Measurements from ENCODE around the gene IGFL4. TPM values are rescaled to one million over a fixed set of nuclear protein-coding genes. Genes with fewer than 3 reads are reported as not detected.
A peak's percentile ranks its signal among the peaks of the same experiment; 100 is the strongest.

Gene IGFL4
- total and polyA plus RNA-seq, 9 of the 15 experiments (the other 6 are each of a cell fraction or from before 2014, with no cell fraction given): not detected

DNA sequence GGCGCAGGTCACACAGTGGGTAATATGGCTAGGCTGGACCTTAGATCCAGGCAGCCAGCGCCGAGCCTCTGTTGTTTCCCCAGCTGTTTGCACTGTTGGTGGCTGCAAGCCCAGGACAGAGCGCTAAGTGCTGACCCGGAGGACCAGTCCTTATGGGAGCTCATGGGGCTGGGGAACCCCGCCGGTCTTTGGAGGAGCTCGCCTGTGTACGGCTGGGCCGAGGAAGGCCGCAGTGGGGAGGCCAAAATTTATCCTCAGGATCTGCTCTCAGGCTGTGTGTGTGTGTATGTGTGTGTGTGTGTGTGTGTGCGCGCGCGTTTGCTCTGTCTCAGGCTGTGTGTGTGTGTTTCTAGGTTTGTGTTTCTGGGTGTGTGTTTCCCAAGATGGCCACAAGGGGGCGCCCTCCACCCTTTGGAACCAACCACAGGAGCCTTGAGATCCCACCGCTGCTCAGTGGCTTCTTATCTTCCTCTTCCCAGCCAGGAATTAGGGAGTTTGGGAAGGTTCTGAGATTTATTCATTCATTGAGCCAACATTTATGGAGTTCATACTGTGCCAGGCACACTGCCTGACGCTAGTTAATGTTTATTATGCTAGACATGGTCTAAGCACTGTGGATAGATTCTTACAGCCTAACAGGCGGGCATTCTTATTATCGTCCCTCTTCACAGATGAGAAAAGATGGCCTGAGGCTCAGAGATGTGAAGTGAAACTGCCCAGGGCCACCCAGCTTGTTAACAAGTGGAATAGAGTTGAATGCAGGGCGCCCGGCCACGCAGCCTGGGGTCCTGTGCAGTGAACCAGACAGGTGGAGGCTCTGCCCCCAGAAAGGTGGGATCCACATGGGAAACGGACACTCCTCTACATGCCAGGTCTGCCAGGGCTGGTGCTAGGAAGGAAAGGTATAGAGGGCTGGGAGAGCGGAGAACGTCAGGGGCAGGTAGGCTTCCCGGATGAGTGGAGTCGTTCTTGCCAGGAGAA lies 31.0 kb downstream of the IGFL4 start:
- peak; percentile 95 for FAIRE-seq
- Histone ChIP-seq H2AFZ (ENCODE audit: low read depth, low read length) (peak overlapping the region; percentile 47; the same call in 1 of the 2 replicates), H3K27ac (ENCODE audit: extremely low read depth, low read depth, low read length) (no peak overlapping the region), H3K27me3 (ENCODE audit: control insufficient read depth in 2 of 2, insufficient read depth in 2 of 2, low read length in 2 of 2) (no peaks in the 10 kb centered on the region), H4K20me1 (replicated peaks; ENCODE audit: control insufficient read depth, insufficient read depth, low read length) (0 out of 2 replicates have a peak, but pooled peaks cover 4% of the 10 kb centered on the region), H3K9me1 (ENCODE audit: control insufficient read depth, insufficient read depth, low read length) (no peaks in the 10 kb centered on the region), H3K4me1 (replicated peaks in 1 of 2; ENCODE audit: control insufficient read depth in 2 of 2, insufficient read depth in 2 of 2, low read length in 2 of 2) (peaks cover 3 to 12% of the 10 kb centered on the region in 2 experiments; a peak in 2 of 5 replicates), H3K9me3 (replicated peaks; ENCODE audit: control insufficient read depth, insufficient read depth, low read depth, low read length) (no peaks in the 10 kb centered on the region), H3K9ac (ENCODE audit: insufficient read depth in 1 of 2, low read depth in 2 of 2, low read length in 2 of 2) (peak overlapping the region in 1 of 2 experiments; percentile 16; a peak in 1 of 4 replicates), H3K4me3 (no peak overlapping the region), H3K4me2 (ENCODE audit: insufficient read depth, low read length) (no peak overlapping the region), H3K36me3 (ENCODE audit: control insufficient read depth, insufficient read depth, low read length) (peaks cover 6% of the 10 kb centered on the region; the same call in 2 of the 3 replicates), H3K79me2 (ENCODE audit: control insufficient read depth, insufficient read depth, low read length) (no peaks in the 10 kb centered on the region)
- DNase-seq (ENCODE audit: extremely low read depth in 1 of 4, low spot score in 3 of 4): peak; percentile 72 to 83 (median 80)
- peak; percentile 97 for ATAC-seq
- no TSS peak for BruUV-seq (replicated peaks)
- CTCF ChIA-PET (ENCODE audit: low intra/inter-chr PET ratio): interaction anchor here (2.1 to 2.3 kb wide), 2 partner anchors 67 to 255 kb away, joined by 7 to 15 read pairs; no protein-coding TSS in a partner anchor
- intact Hi-C loops (cut with micrococcal nuclease) (loop anchor here (5.0 kb wide), 1 partner anchor 193 kb away; the partner anchor contains the start of gene RSPH6A), in situ Hi-C loops (cut with MboI) (loop anchor here (10.0 kb wide), 1 partner anchor 205 kb away; no protein-coding TSS in a partner anchor)
- POLR2A ChIA-PET: no interaction called here
- WGBS (ENCODE audit: insufficient coverage, low coverage, missing lambda C conversion rate): 48% methylated on average over 28 of the region's 28 CpGs
- TF ChIP-seq ZKSCAN1 (IDR thresholded peaks at IDR 0.05; ENCODE audit: low read depth, low read length) (no peak), ZNF41 (CRISPR knock-in tag; conservative IDR thresholded peaks at IDR 0.05) (no peak), HDAC6 (IDR thresholded peaks at IDR 0.05; ENCODE audit: low read depth, low read length) (no peak), LCOR (CRISPR knock-in tag; IDR thresholded peaks at IDR 0.05) (no peak), PHF21A (IDR thresholded peaks at IDR 0.05; ENCODE audit: borderline replicate concordance, low read depth) (0 out of 2 replicates have a peak, but pooled peaks have one; percentile 22), TAF1 (IDR thresholded peaks at IDR 0.05; ENCODE audit: control insufficient read depth, extremely low read depth, insufficient read depth, low read length, severe bottlenecking) (no peak), XRCC3 (IDR thresholded peaks at IDR 0.05) (no peak), ZNF175 (CRISPR knock-in tag; IDR thresholded peaks at IDR 0.05; ENCODE audit: low read depth) (no peak), BDP1 (IDR thresholded peaks at IDR 0.05; ENCODE audit: insufficient read depth, insufficient read length) (no peak), ETV1 (tag; conservative IDR thresholded peaks at IDR 0.05; ENCODE audit: low read depth) (no peak)
- TF ChIP-seq, protein P1, sequence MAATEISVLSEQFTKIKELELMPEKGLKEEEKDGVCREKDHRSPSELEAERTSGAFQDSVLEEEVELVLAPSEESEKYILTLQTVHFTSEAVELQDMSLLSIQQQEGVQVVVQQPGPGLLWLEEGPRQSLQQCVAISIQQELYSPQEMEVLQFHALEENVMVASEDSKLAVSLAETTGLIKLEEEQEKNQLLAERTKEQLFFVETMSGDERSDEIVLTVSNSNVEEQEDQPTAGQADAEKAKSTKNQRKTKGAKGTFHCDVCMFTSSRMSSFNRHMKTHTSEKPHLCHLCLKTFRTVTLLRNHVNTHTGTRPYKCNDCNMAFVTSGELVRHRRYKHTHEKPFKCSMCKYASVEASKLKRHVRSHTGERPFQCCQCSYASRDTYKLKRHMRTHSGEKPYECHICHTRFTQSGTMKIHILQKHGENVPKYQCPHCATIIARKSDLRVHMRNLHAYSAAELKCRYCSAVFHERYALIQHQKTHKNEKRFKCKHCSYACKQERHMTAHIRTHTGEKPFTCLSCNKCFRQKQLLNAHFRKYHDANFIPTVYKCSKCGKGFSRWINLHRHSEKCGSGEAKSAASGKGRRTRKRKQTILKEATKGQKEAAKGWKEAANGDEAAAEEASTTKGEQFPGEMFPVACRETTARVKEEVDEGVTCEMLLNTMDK (IDR thresholded peaks at IDR 0.05; ENCODE audit: borderline replicate concordance, insufficient read depth, low read depth, low read length, poor library complexity, severe bottlenecking): peak; percentile 76
- TF ChIP-seq, protein P2, sequence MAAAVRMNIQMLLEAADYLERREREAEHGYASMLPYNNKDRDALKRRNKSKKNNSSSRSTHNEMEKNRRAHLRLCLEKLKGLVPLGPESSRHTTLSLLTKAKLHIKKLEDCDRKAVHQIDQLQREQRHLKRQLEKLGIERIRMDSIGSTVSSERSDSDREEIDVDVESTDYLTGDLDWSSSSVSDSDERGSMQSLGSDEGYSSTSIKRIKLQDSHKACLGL (CRISPR knock-in tag; IDR thresholded peaks at IDR 0.05; ENCODE audit: borderline replicate concordance, poor library complexity, severe bottlenecking): no peak
- TF ChIP-seq, protein P3, sequence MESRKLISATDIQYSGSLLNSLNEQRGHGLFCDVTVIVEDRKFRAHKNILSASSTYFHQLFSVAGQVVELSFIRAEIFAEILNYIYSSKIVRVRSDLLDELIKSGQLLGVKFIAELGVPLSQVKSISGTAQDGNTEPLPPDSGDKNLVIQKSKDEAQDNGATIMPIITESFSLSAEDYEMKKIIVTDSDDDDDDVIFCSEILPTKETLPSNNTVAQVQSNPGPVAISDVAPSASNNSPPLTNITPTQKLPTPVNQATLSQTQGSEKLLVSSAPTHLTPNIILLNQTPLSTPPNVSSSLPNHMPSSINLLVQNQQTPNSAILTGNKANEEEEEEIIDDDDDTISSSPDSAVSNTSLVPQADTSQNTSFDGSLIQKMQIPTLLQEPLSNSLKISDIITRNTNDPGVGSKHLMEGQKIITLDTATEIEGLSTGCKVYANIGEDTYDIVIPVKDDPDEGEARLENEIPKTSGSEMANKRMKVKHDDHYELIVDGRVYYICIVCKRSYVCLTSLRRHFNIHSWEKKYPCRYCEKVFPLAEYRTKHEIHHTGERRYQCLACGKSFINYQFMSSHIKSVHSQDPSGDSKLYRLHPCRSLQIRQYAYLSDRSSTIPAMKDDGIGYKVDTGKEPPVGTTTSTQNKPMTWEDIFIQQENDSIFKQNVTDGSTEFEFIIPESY (CRISPR knock-in tag; IDR thresholded peaks at IDR 0.05): peak; percentile 74
